Activated T-cell treated with anti-CD3 and anti-CD28 coated beads, Interleukin-2, amount 50 U/mL, for 72 hours (primary cell): ENCODE data around the gene CCNF. TPM values are rescaled to one million over a fixed set of nuclear protein-coding genes. Genes with fewer than 3 reads are reported as not detected.

Experiments
- ATAC-seq, 2 donors: fragments of 150-1000 bp; cut with Tn5 transposase; replicated peaks in 1 of 2; 2 replicates each; pipeline ENCODE4 v1.10.0; 2021; ENCODE audit warnings: moderate library complexity in 2 of 2, mild to moderate bottlenecking in 1 of 2
- DNase-seq, 2 donors: peaks; one replicate each; pipeline ENCODE4 v3.0.0; 2021 to 2022; ENCODE audit warnings: mixed read lengths in 1 of 2
- H3K27ac Mint-ChIP-seq: one replicate; pipeline ENCODE4 v1.8.0; 2022; ENCODE audit warnings: mild to moderate bottlenecking, moderate library complexity, mixed read lengths
- H3K27me3 Mint-ChIP-seq: one replicate; pipeline ENCODE4 v1.8.0; 2022; ENCODE audit warnings: low read depth, mixed read lengths
- H3K36me3 Mint-ChIP-seq, 2 donors: one replicate each; pipeline ENCODE4 v1.8.0; 2022; ENCODE audit warnings: mixed read lengths in 2 of 2, mild to moderate bottlenecking in 1 of 2; ENCODE audit not compliant: insufficient read depth in 2 of 2
- H3K4me1 Mint-ChIP-seq: one replicate; pipeline ENCODE4 v1.8.0; 2022; ENCODE audit warnings: low read depth, mixed read lengths
- H3K4me3 Mint-ChIP-seq, 2 donors: one replicate each; pipeline ENCODE4 v1.8.0; 2022; ENCODE audit warnings: mild to moderate bottlenecking in 2 of 2, mixed read lengths in 2 of 2, moderate library complexity in 2 of 2
- H3K9me3 Mint-ChIP-seq, 2 donors: one replicate each; pipeline ENCODE4 v1.8.0; 2022; ENCODE audit warnings: mixed read lengths in 2 of 2
- total RNA-seq, 2 donors: library from RNA; stranded (reverse); gene quantifications; one replicate each; pipeline ENCODE4 v1.2.3, GENCODE V29; 2022

The CCNF gene
- total RNA-seq, 2 donors from 2014 or later: 49.2 to 68.6 TPM

DNA sequence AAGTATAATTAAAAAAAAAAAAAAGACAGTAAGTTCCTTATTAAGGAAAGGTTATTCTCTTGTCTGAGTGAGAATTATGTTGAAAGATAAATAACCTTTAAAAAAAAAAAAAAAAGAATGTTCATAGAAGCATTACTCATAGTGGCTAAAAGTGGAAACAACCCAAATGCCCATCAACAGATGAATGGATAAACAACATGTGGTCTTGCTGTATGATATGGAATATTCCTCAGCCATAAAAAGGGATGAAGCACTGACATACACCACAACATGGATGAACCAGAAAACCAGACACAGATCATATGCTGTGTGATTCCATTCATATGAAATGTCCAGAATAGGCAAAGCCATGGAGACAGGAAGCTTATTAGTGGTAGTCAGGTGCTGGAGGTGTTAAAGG is 9.2 kb upstream of the CCNF start:
- H3K27ac Mint-ChIP-seq: no peak overlapping the region
- DNase-seq (no peak), ATAC-seq (no peak)
- H3K9me3 Mint-ChIP-seq: no peaks in the 10 kb centered on the region
- peaks cover 5% of the 10 kb centered on the region for H3K4me1 Mint-ChIP-seq
- no peak overlapping the region for H3K4me3 Mint-ChIP-seq
- H3K36me3 Mint-ChIP-seq: no peaks in the 10 kb centered on the region
- H3K27me3 Mint-ChIP-seq: peaks cover 6% of the 10 kb centered on the region

DNA sequence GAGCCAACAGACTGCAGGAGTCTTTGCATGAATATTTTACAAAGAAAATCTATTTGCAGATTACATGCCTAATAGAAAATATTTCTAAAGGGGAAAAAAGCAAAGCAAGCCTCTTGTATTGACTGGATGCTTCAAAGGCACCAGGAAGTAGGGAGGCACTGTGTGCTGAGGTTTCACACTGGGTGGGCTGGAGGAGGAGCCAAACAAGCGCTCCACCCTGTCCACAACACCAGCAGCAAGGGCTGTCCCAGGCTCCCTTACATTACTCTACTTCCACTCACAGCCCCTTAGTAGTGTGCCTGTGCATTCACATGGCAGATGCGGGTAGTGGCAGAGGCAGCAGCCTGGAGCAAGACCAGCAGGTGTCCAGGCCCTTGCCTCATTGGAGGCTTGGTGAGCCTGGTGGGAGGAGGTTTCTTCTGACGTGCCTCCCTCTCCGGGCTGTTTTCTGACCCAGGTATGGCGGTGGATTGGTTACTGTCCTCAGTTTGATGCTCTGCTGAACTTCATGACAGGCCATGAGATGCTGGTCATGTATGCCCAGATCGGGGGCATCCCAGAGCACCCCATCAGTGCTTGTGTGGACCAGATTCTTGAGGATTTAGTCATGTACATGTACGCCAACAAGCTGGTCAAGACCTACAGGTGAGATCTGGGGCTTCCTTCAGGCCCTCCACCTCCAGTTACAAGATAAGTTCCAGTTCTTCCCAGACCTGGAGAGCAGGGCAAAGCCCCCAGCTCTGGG is 7.0 kb upstream of the CCNF start:
- Mint-ChIP-seq H3K36me3 (no peaks in the 10 kb centered on the region), H3K9me3 (no peaks in the 10 kb centered on the region), H3K27ac (no peak overlapping the region), H3K27me3 (no peaks in the 10 kb centered on the region), H3K4me3 (no peak overlapping the region), H3K4me1 (peaks cover 5% of the 10 kb centered on the region)
- DNase-seq (no peak), ATAC-seq (peak in 1 of 2 donors; percentile 32)

DNA sequence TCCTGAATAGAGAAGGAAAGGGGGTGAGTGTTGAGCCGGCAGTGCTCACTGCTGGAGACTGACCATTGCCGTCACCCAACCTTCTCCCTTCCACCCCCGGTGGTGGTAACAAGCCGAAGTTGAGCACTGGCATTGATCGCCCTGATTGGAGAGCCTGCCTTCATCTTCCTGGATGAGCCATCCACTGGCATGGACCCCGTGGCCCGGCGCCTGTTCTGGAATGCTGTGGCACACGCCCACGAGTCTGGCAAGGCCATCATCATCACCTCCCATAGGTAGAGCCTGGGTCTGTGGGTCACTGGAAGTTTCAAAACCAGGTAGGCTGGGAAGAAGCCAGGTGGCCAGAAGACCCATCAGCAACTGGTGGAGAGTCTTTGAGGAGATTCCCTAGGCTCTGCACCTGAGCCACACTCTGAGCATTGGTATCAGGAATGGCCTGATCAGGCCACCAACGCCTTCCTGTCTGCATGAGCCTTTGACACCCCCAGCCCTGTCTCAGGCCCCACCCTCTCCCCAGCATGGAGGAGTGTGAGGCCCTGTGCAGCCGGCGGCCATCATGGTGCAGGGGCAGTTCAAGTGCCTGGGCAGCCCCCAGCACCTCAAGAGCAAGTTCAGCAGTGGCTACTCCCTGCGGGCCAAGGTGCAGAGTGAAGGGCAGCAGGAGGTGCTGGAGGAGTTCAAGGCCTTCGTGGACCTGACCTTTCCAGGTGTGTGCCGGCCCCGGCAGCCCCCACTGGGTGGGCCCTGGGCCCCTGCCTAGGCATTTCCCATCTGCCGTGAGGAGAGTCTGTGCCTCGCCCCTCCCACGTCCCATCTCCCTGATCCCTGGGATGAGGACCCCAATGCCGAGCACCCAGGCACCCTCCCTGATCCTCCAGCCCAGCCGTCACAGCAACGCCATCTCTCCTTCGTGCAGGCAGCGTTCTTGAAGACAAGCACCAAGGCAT is 4.9 kb upstream of the CCNF start:
- no peaks in the 10 kb centered on the region for H3K9me3 Mint-ChIP-seq
- H3K4me3 Mint-ChIP-seq: no peak overlapping the region

DNA sequence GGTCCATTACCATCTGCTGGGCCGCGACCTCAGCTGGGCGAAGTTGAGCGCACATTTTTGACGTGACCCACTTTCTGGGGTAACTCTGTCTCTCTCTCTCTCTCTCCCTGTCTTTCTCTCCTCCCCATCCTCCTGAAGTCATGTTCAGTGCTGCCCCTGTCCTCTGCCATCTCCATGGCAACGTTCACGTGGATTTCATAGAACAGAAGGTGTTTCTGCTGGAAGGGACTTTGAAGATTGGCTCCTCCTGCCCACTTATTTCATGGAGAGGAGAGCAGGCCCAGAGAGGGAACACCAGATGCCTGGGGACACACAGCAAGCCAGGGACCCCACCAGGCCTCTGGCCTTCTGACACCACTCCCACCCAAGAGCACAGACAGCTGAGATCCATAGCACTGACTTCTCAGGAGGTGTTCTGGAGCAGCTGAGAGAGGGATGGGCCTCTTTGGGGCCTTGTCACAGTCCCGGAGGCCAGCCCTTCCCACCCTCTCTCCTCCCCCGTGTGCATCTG is 4.2 kb upstream of the CCNF start:
- DNase-seq: no peak
- no peak overlapping the region for H3K4me3 Mint-ChIP-seq
- peaks cover 1 to 3% of the 10 kb centered on the region in 2 donors for H3K36me3 Mint-ChIP-seq
- H3K27me3 Mint-ChIP-seq: no peaks in the 10 kb centered on the region
- H3K4me1 Mint-ChIP-seq: peaks cover 23% of the 10 kb centered on the region
- ATAC-seq: no peak
- H3K9me3 Mint-ChIP-seq: no peaks in the 10 kb centered on the region
- H3K27ac Mint-ChIP-seq: no peak overlapping the region

More for the DNA sequence above, 4.9 kb upstream of the CCNF start:
- ATAC-seq (no peak), DNase-seq (no peak)
- no peak overlapping the region for H3K27ac Mint-ChIP-seq
- H3K36me3 Mint-ChIP-seq: peaks cover 0 to 1% of the 10 kb centered on the region in 2 donors
- H3K4me1 Mint-ChIP-seq: peaks cover 20% of the 10 kb centered on the region
- no peaks in the 10 kb centered on the region for H3K27me3 Mint-ChIP-seq

DNA sequence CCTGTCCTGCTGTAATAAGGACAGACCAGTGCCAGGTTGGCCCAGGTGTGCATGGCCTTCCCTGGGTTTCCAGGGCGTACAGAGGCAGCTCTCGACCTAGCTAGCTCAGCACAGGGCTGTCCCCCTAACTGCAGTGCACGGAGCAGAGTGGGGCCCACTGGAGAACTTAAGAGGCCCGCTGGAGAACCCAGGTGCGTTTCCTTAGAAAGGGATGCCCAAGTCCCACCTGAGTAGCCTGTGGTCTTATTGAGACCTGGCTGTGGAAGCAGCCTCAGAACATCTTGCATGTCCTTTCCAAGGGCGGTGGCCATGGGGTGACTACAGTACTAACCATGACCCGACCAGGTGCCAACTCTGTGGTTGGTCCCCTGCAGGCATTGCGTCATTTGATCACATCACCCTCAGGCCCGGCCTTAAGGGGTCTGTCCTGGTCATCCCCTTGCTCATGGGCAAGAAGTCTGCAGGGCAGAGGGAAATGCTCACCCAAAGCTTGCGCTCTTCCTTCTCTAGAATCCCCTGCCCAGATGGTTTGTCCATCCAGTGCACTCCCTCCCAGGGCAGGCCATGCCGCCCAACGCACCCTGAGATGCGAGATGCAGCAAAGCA is 3.3 kb upstream of the CCNF start:
- DNase-seq: no peak
- Mint-ChIP-seq H3K36me3 (peaks cover 4 to 6% of the 10 kb centered on the region in 2 donors), H3K9me3 (no peaks in the 10 kb centered on the region), H3K4me3 (no peak overlapping the region), H3K27ac (no peak overlapping the region), H3K4me1 (peaks cover 31% of the 10 kb centered on the region), H3K27me3 (no peaks in the 10 kb centered on the region)
- ATAC-seq: no peak

DNA sequence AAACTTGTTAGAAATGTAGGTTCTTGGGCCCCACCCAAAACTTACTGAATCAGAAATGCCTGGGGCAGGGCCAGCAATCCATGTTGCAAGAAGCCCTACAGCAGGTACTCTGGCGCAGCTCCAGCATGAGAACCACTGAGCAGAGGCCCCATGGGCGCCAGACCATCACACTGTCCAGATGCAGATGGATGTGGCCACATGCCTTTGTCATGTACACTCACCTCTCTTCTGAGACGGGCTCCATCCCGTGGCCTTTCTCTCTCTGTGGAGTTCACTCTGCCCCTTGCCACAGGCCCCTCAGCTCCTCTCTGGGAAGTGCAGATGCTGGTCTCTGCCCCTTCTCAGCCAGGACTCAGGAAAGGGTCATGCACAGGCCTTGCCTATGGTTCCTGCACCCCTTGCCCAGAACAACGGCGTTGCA is 2.3 kb upstream of the CCNF start:
- no peaks in the 10 kb centered on the region for H3K9me3 Mint-ChIP-seq
- no peak for DNase-seq
- peaks cover 4 to 6% of the 10 kb centered on the region in 2 donors for H3K36me3 Mint-ChIP-seq
- ATAC-seq: no peak
- H3K4me1 Mint-ChIP-seq: peaks cover 35% of the 10 kb centered on the region
- H3K27ac Mint-ChIP-seq: no peak overlapping the region
- H3K27me3 Mint-ChIP-seq: no peaks in the 10 kb centered on the region
- H3K4me3 Mint-ChIP-seq: no peak overlapping the region

DNA sequence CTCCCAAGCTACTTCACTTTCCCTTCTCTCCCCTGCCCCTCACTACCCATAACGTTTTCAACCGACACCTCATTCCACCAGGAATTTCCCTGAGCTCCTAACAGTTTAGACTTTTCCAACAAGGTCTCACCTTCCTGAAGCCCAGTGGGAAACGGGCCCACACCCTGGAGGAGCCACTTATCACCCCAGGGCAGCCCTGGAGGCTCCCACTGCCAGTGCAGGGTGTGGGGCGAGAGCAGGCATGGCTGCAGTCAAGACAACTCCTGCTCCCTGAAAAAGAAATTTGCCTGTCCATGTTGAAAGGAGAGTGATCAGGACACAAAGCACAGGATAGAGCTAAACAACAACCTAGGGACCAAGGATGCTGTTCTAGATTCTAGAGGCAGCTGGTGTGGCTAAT is 1.7 kb upstream of the CCNF start:
- no peaks in the 10 kb centered on the region for H3K9me3 Mint-ChIP-seq
- peaks cover 6% of the 10 kb centered on the region in 2 donors for H3K36me3 Mint-ChIP-seq
- no peak overlapping the region for H3K27ac Mint-ChIP-seq
- ATAC-seq (no peak), DNase-seq (no peak)
- H3K27me3 Mint-ChIP-seq: no peaks in the 10 kb centered on the region
- peaks cover 35% of the 10 kb centered on the region for H3K4me1 Mint-ChIP-seq
- peak overlapping the region; percentile 68 to 88 for H3K4me3 Mint-ChIP-seq

DNA sequence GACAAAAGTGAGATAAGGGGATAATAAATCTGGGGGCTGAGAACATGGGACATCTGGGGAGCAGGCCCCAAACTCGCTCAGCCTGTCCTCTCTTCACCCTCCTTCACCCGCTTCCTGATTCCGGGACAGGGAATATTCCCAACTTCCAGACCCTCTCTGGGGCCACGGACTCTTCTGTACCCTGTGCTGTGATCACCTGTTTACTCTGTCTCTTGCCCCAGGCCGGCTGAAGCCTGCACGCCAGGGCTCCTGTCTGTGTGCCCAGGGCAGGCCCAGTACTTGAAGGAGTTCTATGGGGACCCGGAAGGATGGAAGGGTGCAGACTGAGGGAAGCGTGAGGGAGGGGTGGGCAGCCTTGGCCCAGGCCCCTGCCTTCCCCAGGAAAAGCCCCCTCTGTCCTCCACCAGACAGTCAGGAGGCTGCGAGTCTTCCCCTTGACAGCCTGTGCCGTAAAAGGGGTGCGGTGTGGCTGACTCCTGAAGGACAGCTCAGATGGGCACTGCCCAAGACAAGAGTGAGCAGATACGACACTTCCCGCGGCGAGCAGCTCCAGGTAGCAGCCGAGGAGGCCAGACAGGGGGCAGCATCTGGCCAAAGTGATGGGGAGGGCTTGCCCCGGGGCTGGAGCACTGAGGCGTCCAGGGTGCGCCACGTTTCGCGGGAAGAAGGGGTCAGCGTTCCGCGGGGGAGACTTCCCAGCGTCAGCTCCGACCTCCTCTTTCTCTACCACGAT is 1.0 kb upstream of the CCNF start:
- Mint-ChIP-seq H3K4me1 (peaks cover 33% of the 10 kb centered on the region), H3K9me3 (no peaks in the 10 kb centered on the region), H3K4me3 (peak overlapping the region; percentile 88 to 93), H3K27me3 (no peaks in the 10 kb centered on the region), H3K36me3 (peaks cover 9% of the 10 kb centered on the region in 2 donors), H3K27ac (peak overlapping the region; percentile 52)
- peak in 1 of 2 donors; percentile 3 for ATAC-seq
- peak; percentile 36 to 49 for DNase-seq

DNA sequence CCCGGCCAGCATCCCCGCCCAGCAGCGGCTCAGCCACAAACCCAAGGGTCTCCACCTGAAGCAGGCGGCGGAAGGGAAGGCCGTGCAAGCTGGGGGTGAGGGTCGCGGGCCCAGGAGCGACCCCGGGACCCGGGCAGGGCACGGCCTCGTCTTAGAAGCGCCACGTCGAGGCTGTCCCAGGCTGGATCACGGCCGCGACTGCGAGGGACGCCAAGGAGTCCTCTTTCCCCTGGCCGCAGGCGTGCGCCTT is 538 bp upstream of the CCNF start:
- peaks cover 30% of the 10 kb centered on the region for H3K4me1 Mint-ChIP-seq
- peak overlapping the region; percentile 52 for H3K27ac Mint-ChIP-seq
- peaks cover 9 to 14% of the 10 kb centered on the region in 2 donors for H3K36me3 Mint-ChIP-seq
- H3K27me3 Mint-ChIP-seq: no peaks in the 10 kb centered on the region
- H3K4me3 Mint-ChIP-seq: peak overlapping the region; percentile 88 to 93
- no peak for ATAC-seq
- no peak for DNase-seq
- H3K9me3 Mint-ChIP-seq: no peaks in the 10 kb centered on the region

DNA sequence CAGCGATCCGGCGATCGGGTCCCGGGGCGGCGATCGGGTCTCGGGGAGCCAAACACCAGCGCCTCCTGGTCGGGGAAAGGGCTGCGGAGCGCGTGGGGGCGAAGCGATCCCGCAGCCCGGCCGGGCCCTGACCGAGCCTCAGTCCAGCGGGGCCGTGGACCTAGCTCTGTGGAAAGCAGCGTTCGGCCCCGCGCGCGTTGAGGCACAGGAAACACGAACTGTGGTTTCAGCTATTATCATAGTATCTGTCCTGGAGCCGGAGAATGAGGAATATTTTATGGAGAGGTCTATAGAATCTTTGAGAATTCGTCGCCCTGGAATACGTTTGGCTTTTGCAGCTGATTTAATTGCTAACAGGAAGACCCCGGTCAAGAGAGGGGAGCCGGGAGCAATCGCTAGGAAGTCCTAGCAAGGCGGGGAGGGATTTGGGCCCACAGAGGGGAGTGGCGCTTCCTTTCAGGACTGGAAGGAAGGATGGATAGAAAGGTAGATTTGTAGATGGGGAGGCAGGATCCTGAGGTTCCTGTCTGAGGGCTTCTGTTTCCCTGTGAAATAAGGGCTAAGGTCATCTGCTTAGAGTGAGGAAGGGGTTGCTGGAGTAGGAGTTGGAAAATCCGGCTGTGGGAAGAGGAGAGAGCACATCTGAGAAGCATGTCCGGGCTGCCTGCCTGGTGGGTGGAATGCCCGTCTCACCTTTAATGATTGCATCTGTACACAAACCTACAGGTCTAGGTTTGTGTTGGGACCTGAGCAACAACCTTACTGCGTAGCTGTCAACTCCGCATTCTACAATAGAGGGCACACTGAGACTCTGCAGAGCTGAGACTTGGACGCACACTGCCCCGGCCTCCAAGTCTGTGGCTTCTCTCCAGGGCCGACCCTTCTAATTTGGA is 770 bp downstream of the CCNF start:
- ATAC-seq: peak in 1 of 2 donors; percentile 1
- peak overlapping the region; percentile 99 for H3K4me3 Mint-ChIP-seq
- H3K27ac Mint-ChIP-seq: peak overlapping the region; percentile 81
- H3K4me1 Mint-ChIP-seq: peaks cover 30% of the 10 kb centered on the region
- H3K36me3 Mint-ChIP-seq: peaks cover 11 to 19% of the 10 kb centered on the region in 2 donors
- H3K27me3 Mint-ChIP-seq: no peaks in the 10 kb centered on the region
- peak in 1 of 2 donors; percentile 24 for DNase-seq
- H3K9me3 Mint-ChIP-seq: no peaks in the 10 kb centered on the region

DNA sequence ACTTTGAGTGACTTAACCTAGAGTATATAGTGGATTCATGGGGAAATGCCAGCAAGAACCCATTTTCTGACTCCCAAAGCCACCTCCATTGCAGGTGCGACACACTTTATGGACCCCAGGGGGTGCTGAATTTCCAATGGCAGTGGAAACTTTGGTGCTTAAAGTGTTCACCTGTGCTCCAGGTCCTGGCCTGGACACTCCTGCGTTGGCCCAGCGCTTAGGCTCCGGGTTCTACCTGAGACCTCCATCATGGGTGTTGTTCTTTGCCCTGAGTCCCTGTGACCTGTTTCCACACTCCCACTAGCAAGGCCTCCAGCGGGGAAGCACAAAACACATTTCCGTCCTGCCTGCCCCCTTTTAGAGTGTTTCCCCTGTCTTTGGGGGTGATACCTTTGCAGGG is 3.0 kb downstream of the CCNF start:
- H3K36me3 Mint-ChIP-seq: peaks cover 13 to 26% of the 10 kb centered on the region in 2 donors
- H3K4me3 Mint-ChIP-seq: no peak overlapping the region
- no peaks in the 10 kb centered on the region for H3K9me3 Mint-ChIP-seq
- ATAC-seq (no peak), DNase-seq (no peak)
- no peaks in the 10 kb centered on the region for H3K27me3 Mint-ChIP-seq
- peaks cover 33% of the 10 kb centered on the region for H3K4me1 Mint-ChIP-seq
- H3K27ac Mint-ChIP-seq: no peak overlapping the region
